HepG2 (cell line): ENCODE data around the gene INO80B. TPM values are rescaled to one million over a fixed set of nuclear protein-coding genes. Genes with fewer than 3 reads are reported as not detected.

Experiments
- AFF4 ChIP-seq: sonication (generic); formaldehyde crosslinking; IDR thresholded peaks from 2 replicates; pipeline ENCODE4 v1.4.0; 2020; ENCODE audit warnings: missing genetic modification reagents
- ATRX ChIP-seq: sonication (generic); formaldehyde crosslinking; IDR thresholded peaks from 2 replicates; pipeline ENCODE4 v1.4.0; 2020; ENCODE audit warnings: missing genetic modification reagents, borderline replicate concordance
- HOXA3 ChIP-seq: sonication (generic); formaldehyde crosslinking; IDR thresholded peaks from 2 replicates; pipeline ENCODE4 v1.5.0; 2020; ENCODE audit warnings: missing genetic modification reagents
- KLF15 ChIP-seq: sonication (generic); formaldehyde crosslinking; IDR thresholded peaks from 2 replicates; pipeline ENCODE4 v1.8.1; 2023; ENCODE audit warnings: borderline replicate concordance, mild to moderate bottlenecking, inconsistent platforms, missing genetic modification reagents, mixed read lengths
- SRF ChIP-seq: IDR thresholded peaks from 2 replicates; pipeline ENCODE4 v1.6.1; 2011; ENCODE audit warnings: mild to moderate bottlenecking, low read depth, low read length, moderate library complexity
- ZNF468 ChIP-seq: sonication (generic); formaldehyde crosslinking; IDR thresholded peaks from 2 replicates; pipeline ENCODE4 v1.8.0; 2022; ENCODE audit warnings: mild to moderate bottlenecking, moderate library complexity, missing genetic modification reagents
- ZNF607 ChIP-seq: sonication (generic); formaldehyde crosslinking; IDR thresholded peaks from 2 replicates; pipeline ENCODE4 v1.5.1; 2020; ENCODE audit warnings: missing genetic modification reagents, mild to moderate bottlenecking, borderline replicate concordance
- polyA plus RNA-seq, 8 experiments: library from polyadenylated mRNA; depleted of rRNA in 3 of 8; stranded (reverse) in 7 of 8; unstranded in 1 of 8; fragments of >200 nt; fragmentation: Illumina TruSeq in 4 of 8; extraction: Trizol in 4 of 8; gene quantifications; 2 replicates each; pipeline versions ENCODE4 v1.2.1 to v1.2.3, GENCODE V29; 2011 to 2016; ENCODE audit warnings: low read depth in 4 of 8, missing spikeins in 1 of 8, mixed read lengths in 1 of 8; ENCODE audit not compliant: insufficient read depth in 1 of 8
- total RNA-seq, 5 experiments: library from RNA; depleted of rRNA; stranded (reverse); fragments of >200 nt; fragmentation: Illumina TruSeq; extraction: Trizol; gene quantifications; 2 replicates each; pipeline ENCODE4 v1.2.3, GENCODE V29; 2016; ENCODE audit warnings: low read depth in 1 of 5
- TF ChIP-seq, protein P1 (sequence below): sonication (generic); formaldehyde crosslinking; IDR thresholded peaks from 2 replicates; pipeline ENCODE4 v1.4.0; 2020; ENCODE audit warnings: missing genetic modification reagents
- TF ChIP-seq, protein P2 (sequence below): sonication (generic); formaldehyde crosslinking; IDR thresholded peaks from 2 replicates; pipeline ENCODE4 v1.5.0; 2020; ENCODE audit warnings: mild to moderate bottlenecking, missing genetic modification reagents
- TF ChIP-seq, protein P3 (sequence below): sonication (generic); formaldehyde crosslinking; IDR thresholded peaks from 2 replicates; pipeline ENCODE4 v1.4.0; 2020; ENCODE audit warnings: missing genetic modification reagents
- TF ChIP-seq, protein P4 (sequence below): sonication (generic); formaldehyde crosslinking; conservative IDR thresholded peaks from 2 replicates; pipeline ENCODE4 v1.8.0; 2022; ENCODE audit warnings: missing genetic modification reagents

The INO80B gene
- total and polyA plus RNA-seq, 2 of the 13 experiments (the other 11 are each of a cell fraction or from before 2014, with no cell fraction given), result 6.2 to 14.5 TPM

- TF ChIP-seq, protein P1, sequence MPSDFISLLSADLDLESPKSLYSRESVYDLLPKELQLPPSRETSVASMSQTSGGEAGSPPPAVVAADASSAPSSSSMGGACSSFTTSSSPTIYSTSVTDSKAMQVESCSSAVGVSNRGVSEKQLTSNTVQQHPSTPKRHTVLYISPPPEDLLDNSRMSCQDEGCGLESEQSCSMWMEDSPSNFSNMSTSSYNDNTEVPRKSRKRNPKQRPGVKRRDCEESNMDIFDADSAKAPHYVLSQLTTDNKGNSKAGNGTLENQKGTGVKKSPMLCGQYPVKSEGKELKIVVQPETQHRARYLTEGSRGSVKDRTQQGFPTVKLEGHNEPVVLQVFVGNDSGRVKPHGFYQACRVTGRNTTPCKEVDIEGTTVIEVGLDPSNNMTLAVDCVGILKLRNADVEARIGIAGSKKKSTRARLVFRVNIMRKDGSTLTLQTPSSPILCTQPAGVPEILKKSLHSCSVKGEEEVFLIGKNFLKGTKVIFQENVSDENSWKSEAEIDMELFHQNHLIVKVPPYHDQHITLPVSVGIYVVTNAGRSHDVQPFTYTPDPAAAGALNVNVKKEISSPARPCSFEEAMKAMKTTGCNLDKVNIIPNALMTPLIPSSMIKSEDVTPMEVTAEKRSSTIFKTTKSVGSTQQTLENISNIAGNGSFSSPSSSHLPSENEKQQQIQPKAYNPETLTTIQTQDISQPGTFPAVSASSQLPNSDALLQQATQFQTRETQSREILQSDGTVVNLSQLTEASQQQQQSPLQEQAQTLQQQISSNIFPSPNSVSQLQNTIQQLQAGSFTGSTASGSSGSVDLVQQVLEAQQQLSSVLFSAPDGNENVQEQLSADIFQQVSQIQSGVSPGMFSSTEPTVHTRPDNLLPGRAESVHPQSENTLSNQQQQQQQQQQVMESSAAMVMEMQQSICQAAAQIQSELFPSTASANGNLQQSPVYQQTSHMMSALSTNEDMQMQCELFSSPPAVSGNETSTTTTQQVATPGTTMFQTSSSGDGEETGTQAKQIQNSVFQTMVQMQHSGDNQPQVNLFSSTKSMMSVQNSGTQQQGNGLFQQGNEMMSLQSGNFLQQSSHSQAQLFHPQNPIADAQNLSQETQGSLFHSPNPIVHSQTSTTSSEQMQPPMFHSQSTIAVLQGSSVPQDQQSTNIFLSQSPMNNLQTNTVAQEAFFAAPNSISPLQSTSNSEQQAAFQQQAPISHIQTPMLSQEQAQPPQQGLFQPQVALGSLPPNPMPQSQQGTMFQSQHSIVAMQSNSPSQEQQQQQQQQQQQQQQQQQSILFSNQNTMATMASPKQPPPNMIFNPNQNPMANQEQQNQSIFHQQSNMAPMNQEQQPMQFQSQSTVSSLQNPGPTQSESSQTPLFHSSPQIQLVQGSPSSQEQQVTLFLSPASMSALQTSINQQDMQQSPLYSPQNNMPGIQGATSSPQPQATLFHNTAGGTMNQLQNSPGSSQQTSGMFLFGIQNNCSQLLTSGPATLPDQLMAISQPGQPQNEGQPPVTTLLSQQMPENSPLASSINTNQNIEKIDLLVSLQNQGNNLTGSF (CRISPR knock-in tag), result peak; percentile 25; the same call in 1 of the 2 replicates
- no peak for TF ChIP-seq AFF4
- TF ChIP-seq, protein P2, sequence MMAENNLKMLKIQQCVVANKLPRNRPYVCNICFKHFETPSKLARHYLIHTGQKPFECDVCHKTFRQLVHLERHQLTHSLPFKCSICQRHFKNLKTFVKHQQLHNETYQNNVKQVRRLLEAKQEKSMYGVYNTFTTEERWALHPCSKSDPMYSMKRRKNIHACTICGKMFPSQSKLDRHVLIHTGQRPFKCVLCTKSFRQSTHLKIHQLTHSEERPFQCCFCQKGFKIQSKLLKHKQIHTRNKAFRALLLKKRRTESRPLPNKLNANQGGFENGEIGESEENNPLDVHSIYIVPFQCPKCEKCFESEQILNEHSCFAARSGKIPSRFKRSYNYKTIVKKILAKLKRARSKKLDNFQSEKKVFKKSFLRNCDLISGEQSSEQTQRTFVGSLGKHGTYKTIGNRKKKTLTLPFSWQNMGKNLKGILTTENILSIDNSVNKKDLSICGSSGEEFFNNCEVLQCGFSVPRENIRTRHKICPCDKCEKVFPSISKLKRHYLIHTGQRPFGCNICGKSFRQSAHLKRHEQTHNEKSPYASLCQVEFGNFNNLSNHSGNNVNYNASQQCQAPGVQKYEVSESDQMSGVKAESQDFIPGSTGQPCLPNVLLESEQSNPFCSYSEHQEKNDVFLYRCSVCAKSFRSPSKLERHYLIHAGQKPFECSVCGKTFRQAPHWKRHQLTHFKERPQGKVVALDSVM (CRISPR knock-in tag), result no peak
- peak; percentile 72 for TF ChIP-seq KLF15 (CRISPR knock-in tag)
- TF ChIP-seq ZNF468 (CRISPR knock-in tag), result 0 out of 2 replicates have a peak, but pooled peaks have one; percentile 59
- TF ChIP-seq, protein P3, sequence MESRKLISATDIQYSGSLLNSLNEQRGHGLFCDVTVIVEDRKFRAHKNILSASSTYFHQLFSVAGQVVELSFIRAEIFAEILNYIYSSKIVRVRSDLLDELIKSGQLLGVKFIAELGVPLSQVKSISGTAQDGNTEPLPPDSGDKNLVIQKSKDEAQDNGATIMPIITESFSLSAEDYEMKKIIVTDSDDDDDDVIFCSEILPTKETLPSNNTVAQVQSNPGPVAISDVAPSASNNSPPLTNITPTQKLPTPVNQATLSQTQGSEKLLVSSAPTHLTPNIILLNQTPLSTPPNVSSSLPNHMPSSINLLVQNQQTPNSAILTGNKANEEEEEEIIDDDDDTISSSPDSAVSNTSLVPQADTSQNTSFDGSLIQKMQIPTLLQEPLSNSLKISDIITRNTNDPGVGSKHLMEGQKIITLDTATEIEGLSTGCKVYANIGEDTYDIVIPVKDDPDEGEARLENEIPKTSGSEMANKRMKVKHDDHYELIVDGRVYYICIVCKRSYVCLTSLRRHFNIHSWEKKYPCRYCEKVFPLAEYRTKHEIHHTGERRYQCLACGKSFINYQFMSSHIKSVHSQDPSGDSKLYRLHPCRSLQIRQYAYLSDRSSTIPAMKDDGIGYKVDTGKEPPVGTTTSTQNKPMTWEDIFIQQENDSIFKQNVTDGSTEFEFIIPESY, result peak; percentile 99
- peak; percentile 51 for TF ChIP-seq HOXA3 (CRISPR knock-in tag)
- no peak for TF ChIP-seq ATRX (CRISPR knock-in tag)
- TF ChIP-seq ZNF607 (CRISPR knock-in tag), result 0 out of 2 replicates have a peak, but pooled peaks have one; percentile 41
- peak; percentile 91 for TF ChIP-seq SRF
- TF ChIP-seq, protein P4, sequence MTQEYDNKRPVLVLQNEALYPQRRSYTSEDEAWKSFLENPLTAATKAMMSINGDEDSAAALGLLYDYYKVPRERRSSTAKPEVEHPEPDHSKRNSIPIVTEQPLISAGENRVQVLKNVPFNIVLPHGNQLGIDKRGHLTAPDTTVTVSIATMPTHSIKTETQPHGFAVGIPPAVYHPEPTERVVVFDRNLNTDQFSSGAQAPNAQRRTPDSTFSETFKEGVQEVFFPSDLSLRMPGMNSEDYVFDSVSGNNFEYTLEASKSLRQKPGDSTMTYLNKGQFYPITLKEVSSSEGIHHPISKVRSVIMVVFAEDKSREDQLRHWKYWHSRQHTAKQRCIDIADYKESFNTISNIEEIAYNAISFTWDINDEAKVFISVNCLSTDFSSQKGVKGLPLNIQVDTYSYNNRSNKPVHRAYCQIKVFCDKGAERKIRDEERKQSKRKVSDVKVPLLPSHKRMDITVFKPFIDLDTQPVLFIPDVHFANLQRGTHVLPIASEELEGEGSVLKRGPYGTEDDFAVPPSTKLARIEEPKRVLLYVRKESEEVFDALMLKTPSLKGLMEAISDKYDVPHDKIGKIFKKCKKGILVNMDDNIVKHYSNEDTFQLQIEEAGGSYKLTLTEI (CRISPR knock-in tag), result no peak
Observed at GRCh38 chr2:74461187-74462053, 6.5 kb downstream of the INO80B start (continued).
